Stimulated activated CD4-positive, alpha-beta T cell treated with anti-CD3 and anti-CD28 coated beads, TNF-alpha, amount 100 ng/mL, for 1 hour (primary cell): ENCODE results near the gene CDRT15.
"Not testable (repeated sequence)": the region's sequence is repeated elsewhere in the genome, so short reads cannot be mapped to it uniquely, and the experiment has no call there.

Experiments used
- DNase-seq, 3 donors: peaks; one replicate each; pipeline ENCODE4 v3.0.0-alpha.2; 2020; ENCODE audit warnings: low read depth in 3 of 3, low spot score in 1 of 3

The CDRT15 gene

GRCh38 chr17:14186443-14186842 lies 50.2 kb downstream of the CDRT15 start:
- not testable (repeated sequence) for DNase-seq
